Activated CD8-positive, alpha-beta memory T cell treated with anti-CD3 and anti-CD28 coated beads, Interleukin-2, amount 50 U/mL, for 24 hours (primary cell): ENCODE measurements around the gene LENG8.
"Not testable (repeated sequence)": the region's sequence is repeated elsewhere in the genome, so short reads cannot be mapped to it uniquely, and the experiment has no call there.

ENCODE experiments used
- DNase-seq: peaks from one replicate; pipeline ENCODE4 v3.0.0-alpha.2; 2020; ENCODE audit errors: extremely low read depth

Gene LENG8

DNA sequence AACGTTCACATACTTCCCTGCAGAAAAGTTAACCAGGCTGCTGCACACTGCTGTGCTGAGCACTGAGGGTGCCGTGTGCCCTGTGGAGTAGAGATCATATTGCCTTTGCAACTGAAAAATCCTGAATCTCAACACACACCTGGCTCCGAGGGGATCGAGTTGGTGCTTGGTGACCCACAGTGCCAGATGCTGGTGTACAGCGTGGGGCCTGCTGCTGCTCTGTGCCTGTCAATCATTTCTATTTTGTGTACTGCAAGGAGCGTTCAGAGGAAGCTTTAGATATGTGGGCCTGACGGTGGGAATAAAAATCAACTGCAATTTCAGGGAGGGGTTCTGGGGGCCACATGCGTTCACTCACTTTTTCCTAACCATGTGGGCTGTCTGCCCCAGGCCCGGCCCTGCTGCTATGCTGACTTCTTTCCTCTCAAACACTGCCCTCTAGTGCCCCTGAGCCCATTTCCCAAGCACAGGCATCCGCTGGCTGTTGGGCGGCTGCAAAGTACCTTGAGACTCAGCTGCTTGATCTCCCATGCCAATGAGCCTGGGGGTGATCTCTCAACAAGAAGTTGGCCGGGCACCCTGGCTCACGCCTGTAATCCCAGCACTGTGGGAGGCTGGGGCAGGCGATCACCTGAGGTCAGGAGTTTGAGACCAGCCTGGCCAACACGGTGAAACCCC is 9.7 kb upstream of the LENG8 start:
- DNase-seq: no peak

DNA sequence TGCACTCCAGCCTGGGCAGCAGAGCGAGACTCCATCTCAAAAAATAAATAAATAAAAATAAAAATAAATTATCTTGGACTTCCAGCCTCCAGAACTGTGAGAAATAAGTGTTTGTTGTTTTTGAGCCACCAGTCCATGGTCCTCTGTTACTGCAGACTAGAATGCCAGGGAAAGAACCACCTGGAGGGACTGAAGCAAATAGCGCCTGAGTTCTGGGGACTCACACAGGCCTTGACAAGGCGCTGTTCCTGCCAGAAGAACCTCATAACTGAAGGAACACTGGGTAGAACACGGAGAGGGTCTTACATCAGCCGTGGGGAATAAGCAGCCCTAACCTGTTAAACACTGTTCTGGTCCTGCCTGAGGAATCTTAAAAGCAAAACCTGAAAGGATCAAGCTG is 8.4 kb upstream of the LENG8 start:
- DNase-seq: no peak

DNA sequence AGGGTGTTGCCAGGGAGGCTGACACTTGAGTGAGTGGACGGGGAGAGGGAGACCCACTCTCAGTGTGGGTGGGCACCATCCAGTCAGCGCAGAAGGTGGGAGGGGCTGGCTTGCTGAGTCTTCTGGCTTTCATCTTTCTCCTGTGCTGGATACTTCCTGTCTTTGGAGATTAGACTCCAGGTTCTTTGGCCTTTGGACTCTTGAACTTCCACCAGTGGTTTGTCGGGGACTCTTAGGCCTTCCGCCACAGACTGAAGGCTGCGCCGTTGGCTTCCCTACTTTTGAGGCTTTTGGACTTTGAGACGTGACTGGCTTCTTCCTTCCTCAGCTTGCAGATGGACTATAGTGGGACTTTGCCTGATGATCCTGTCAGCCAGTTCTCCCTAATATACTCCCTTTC is 4.3 kb upstream of the LENG8 start:
- DNase-seq: no peak

DNA sequence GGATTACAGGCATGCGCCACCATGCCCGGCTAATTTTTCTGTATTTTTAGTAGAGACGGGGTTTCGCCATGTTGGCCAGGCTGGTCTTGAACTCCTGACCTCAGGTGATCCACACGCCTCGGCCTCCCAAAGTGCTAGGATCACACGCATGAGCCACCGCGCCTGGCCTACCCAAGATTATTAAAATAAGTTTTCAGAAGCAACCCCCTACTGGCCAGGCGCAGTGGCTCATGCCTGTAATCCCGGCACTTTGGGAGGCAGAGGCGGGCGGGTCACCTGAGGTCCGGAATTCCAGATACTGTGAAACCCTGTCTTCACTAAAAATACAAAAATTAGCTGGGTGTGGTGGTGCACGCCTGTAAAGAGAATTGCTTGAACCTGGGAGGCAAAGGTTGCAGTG is 2.6 kb upstream of the LENG8 start:
- DNase-seq: not testable (repeated sequence)

DNA sequence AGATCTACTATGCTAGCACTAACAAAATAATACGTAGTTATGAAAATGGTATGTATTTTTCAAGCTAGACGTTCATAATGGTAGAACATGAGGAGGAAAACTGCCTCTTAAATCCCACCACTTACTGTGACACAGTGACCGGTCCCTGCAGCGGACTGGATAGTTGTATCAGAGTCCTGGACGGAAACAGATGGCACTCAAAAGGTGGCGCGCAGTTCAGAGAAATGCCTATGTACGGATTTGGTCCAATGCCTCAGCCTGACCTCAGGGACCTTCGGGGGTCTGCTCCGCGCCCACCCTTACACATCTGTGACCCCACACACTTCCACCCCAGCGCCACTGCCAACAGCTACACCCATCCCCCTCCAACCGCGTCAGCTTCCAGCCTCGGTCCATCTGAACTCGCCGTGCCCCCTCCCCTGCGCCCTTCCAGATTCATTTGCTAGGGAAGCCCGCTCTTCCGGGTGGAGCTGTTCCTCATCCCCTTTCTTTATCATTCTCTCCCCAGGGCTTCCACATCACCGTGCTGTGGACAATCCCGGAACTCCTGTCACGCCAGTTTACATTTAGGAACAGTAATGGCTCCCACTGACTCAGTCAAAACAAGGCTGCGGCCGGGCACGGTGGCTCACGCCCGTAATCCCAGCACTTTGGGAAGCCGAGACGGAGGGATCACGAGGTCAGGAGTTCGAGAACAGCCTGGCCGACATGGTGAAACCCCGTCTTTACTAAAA is 792 bp upstream of the LENG8 start:
- no peak for DNase-seq

DNA sequence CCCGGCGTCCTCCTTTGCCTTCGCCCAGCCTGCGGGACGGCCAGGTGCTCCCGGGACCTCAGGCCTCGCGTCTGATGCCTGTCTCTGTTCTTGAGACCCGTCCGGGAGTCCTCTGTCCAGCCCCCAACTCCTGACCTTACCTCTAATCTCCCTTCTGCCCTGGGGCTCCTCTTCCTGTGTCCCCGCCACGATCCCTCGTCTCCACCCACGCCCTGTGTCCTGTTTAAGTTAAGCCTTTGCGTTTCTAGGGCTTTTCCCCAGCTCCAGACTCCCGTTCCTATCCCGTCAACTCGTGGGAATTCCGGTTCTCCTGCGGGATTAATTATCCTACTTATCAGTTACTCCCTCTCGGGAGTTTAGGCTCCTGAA is 686 bp downstream of the LENG8 start:
- DNase-seq: no peak

DNA sequence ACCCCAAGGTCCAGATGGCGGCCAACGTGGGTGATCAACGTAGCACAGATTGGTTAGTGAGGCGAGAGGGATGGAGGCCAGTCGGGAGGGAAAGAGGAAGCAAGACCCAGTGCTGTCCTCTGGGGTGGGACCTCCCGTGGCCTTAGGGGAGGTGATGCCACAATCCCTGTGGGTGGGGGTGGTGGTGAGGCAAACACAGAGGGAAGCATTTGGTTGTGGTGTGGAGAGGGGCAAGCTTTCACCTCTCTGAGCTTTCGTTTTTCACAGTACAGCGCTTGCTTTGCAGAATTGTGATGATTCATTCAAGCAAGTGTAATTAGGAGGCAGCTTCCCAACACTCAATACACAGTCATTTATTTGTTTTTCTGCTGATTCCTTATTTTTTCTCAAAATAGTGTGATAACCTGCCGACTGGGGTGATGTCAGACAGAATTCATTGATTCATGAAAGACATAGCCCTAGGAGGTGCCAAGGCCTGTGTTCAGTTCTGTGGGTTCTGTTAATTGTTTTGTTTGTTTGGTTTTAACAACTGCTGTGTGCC is 2.4 kb downstream of the LENG8 start:
- DNase-seq: no peak

DNA sequence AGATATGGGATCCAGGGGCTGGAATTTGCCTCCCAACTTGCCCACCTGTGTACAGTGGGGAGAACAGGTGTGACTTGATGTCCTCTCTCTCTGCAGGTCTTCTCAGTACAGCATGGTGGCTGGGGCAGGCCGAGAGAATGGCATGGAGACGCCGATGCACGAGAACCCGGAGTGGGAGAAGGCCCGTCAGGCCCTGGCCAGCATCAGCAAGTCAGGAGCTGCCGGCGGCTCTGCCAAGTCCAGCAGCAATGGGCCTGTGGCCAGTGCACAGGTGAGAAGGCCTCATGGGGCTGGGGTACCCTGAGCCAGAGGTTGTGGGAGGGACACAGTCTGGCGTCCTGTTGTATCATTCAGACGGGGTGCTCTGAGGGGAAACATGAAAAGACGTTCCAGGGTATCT is 3.0 kb downstream of the LENG8 start:
- DNase-seq: no peak

DNA sequence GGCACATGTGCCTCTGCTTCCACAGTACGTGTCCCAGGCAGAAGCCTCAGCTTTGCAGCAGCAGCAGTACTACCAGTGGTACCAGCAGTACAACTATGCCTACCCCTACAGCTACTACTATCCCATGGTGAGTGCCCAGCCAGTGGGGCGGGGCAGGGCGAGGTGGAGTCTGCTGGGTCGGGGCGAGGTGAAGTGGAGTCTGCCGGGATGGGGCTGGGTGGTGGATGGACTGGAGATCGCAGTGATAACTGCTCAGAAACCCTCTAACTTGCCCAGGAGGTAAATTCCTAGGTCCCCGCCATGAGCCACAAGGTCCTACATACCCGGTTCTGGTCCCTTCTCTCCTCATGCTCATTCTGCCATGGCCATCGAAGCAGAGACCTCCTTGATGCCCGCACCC is 3.6 kb downstream of the LENG8 start:
- DNase-seq: no peak

DNA sequence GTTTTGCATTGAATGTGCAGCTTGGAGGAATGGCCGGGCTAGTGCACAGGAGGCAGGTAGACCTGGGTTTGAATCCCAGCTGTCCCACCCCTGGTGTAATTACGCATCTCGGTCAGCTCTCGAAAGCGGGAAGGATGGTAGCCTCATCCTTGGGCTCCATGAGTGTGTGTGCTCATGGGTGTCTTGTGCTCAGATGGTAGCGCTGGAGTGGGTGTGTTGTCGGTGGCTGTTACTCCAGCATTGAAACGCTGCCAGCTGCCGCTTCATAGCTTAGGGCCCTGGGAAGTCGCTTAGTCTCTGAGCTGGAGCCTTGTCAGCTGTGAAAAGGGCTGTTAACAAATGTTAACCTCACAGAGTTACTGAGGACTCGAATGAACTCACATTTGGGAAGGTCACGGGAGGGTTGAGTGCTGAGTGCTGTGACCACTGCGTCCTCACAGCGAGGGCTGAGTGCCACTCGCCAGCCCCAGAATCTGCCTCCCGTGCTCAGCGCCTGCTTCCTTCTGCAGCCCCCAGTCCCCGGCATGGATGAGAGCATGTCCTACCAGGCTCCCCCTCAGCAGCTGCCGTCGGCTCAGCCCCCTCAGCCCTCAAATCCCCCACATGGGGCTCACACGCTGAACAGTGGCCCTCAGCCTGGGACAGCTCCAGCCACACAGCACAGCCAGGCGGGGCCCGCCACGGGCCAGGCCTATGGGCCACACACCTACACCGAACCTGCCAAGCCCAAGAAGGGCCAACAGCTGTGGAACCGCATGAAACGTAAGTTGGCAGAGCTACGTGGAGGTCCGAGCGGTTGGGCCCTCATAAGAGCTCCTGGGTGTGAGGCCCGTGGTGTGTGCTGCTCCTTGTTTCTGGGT is 5.2 kb downstream of the LENG8 start:
- DNase-seq: no peak

DNA sequence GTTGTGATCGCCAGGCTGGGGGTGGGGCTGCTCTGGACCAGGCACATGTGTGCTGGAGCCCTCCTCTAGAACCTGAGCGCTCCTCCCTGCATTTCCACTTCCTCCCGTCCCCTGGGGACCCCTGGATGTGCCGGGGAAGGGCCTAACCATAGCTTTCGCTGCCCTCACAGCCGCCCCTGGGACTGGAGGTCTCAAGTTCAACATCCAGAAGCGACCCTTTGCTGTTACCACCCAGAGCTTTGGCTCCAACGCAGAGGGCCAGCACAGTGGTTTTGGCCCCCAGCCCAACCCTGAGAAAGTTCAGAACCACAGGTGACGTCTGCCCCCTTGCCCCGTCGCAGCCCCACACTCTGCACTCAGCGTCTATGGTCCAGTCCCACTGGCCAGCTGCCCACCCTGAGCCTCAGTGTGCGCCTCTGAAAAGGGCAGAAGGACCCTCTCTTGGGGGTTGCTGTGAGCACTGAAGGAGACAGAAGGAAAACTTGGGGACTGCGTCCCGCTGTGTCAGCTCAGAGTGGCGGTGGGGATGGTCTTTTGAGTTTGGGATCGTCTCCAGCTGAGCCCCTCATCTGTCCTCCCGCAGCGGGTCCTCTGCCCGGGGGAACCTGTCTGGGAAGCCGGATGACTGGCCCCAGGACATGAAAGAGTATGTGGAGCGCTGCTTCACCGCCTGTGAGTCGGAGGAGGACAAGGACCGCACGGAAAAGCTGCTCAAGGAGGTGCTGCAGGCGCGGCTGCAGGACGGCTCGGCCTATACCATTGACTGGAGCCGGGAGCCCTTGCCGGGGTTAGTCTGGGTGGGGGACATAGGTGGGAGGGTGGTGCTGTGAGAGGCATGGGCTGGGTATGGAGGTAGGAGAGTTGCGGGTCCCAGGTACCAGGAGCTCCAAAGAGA is 6.0 kb downstream of the LENG8 start:
- DNase-seq: no peak

DNA sequence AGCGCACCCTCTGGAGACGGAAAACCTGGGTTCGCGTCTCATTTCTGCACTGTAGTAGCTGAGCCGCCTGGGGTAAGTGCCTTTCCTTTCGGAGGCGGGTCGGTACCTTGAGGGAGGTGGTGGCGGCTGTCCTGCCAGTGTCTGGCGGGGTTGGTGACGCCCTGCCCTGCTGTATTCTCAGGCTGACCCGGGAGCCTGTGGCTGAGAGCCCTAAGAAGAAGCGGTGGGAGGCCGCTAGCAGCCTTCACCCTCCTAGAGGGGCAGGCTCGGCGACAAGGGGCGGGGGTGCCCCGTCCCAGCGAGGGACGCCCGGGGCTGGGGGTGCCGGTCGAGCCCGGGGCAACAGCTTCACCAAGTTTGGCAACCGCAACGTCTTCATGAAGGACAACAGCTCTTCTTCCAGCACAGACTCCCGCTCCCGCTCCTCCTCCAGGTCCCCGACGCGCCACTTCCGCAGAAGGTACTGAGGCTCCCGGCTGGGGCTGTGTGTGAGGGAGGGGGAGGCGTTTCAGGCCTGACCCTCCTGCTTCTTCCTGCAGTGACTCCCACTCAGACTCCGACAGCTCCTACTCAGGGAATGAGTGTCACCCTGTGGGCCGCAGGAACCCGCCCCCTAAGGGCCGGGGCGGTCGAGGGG is 6.9 kb downstream of the LENG8 start:
- no peak for DNase-seq

DNA sequence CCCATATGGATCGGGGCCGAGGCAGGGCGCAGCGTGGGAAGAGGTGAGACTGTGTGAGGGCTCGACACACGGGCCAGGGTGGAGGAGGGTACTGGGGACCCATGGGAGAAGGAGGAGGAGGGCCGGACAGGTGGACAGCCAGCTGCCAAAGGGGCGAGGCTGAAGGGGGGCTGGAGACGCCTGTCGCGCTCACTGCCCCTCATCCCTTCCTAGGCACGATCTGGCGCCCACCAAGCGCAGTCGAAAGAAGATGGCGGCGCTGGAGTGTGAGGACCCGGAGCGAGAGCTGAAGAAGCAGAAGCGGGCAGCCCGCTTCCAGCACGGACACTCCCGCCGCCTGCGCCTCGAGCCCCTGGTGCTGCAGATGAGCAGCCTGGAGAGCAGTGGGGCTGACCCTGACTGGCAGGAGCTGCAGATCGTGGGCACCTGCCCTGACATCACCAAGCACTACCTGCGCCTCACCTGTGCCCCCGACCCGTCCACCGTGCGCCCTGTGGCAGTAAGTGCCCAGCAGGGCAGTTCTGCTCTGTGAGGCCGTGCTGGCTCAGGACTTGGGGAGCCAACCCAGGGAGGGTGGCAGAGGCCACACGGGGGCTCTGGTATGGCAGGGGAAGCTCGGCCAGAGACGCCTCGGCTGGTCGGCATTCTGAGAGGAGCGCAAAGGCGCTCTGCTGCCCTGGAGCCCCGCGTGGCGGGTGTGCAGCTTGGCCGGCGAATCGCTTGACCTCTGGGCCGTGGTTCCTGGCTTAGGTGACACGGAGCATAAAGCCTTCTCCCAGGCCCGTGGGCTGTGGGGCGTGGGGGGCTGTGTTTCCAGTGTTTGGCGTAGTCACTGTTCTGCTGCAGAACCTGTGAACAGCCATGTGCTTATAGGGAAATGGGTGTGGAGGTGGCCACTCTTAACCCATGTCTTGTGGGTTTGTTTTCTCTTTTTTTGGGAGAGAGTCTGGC is 7.7 kb downstream of the LENG8 start:
- DNase-seq: no peak

DNA sequence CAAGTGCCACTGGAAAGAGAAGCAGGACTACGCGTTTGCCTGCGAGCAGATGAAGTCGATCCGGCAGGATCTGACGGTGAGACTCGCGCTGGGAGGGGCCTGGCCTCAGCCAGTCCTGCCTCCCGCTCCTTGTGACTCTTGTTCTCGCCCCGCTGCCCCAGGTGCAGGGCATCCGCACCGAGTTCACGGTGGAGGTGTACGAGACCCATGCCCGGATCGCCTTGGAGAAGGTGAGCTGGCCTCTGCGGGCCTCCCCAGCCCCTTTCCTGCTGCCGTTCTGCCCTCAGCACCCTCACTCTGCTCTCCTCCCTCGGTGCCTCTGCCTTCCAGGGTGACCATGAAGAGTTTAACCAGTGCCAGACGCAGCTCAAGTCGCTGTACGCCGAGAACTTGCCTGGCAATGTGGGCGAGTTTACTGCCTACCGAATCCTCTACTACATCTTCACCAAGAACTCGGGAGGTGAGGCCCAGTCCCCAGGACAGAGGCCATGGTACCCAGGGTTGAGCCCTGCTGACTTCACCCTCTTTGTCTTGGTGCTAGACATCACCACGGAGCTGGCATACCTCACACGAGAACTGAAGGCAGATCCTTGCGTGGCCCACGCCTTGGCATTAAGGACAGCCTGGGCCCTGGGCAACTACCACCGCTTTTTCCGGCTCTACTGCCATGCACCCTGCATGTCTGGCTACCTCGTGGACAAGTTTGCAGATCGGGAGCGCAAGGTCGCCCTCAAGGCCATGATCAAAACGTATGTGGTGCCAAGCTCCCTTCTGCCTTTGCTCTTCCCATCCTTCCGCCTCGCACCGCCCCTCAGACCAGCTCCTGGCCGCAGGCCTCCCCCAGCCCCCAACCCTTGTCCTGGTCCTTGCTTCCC is 9.0 kb downstream of the LENG8 start:
- DNase-seq: no peak

DNA sequence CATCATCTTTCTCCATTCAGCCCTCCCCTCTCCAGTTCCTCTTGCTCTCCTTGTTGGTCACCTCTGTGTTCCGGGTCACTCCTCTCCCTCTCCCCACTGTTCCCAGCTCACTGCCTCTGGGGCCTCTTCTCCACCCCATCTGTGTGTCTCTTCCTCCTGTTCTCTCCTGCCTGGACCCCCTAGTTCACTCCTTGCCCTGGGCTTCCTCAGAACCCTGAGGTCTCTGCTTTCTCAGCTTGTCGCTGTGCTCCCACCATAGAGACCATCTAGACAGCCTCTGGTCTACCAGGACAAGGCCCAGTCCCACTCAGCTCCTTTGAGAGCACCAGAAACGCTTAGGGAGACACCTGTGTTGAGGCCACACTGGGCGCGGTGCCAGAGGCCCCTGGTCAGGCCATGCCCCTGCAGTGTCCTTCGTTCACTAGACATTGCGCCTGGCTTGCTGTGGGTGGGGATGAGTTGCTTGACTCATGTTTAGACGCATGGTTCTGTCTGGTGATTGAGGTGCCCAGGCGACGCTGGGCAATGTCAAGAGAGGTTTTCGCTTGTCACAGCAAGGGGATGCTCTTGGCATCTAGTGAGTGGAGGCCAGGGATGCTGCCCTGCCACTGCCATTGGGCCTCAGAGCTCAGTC is 9.8 kb downstream of the LENG8 start:
- DNase-seq: no peak

DNA sequence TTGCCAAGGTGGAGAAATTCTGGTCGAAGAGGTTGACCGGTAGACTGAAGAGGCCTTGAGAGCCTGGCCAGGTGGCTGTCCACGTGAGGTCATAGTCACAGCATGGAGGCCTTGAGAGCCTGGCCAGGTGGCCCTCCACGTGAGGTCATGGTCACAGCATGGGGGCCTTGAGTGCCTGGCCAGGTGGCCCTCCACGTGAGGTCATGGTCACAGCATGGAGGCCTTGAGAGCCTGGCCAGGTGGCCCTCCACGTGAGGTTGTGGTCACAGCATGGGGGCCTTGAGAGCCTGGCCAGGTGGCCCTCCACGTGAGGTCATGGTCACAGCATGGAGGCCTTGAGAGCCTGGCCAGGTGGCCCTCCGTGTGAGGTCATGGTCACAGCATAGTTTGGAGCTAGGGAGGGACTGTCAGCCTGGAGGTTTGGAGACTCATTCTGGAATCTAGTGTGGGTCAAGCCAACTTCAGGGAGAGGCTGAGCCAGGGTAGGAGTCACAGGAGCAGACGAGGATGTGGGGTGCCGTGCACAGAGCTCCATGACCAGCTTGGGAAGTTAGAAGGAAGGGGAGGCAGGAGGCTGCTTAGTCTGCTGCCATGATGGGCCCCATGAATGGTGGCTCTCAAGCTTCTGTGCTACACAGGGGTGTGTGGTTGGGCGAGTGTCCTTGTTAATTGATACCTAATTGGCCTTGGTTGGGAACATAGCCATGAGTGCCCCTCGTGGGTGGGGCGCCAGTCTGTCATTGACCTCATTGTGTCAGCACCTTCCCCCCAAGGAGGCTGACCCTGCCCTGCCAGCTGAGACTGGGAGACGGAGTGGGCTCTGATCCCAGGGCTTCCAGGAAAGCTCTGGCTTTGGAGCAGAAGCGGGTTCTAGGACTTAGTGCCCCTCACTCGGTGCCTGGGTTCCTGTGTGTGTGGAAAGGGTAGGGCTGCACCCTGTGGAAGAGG is 10.6 kb downstream of the LENG8 start:
- no peak for DNase-seq
